IMR-90 (cell line): ENCODE measurements around the gene MLLT1. TPM values are rescaled to one million over a fixed set of nuclear protein-coding genes. Genes with fewer than 3 reads are reported as not detected.

ENCODE experiments used
- ATAC-seq: fragments of 200-7000 bp; cut with Tn5 transposase; 2 replicates; pipeline ENCODE4 v1.9.1; 2020; ENCODE audit warnings: low read depth, mild to moderate bottlenecking, moderate library complexity
- BruUV-seq: library from RNA; stranded (reverse); fragments of 400-500 nt; replicated peaks from 2 replicates; lab custom pipeline; 2021; lab: Mats Ljungman, UMichigan
- CTCF ChIA-PET: fragments of 300-600 bp; formaldehyde crosslinking; extraction: SDS; loops from one replicate; lab custom pipeline; 2021; ENCODE audit warnings: antibody characterized with exemption; lab: Yijun Ruan, JAX
- POLR2A ChIA-PET: fragments of 300-600 bp; sonication (Branson Sonifier 250); formaldehyde crosslinking; loops from one replicate; lab custom pipeline; 2022; ENCODE audit warnings: antibody characterized with exemption; ENCODE audit not compliant: unreplicated experiment; lab: Charles Lee
- DNase-seq: peaks from one replicate; pipeline ENCODE4 v3.0.0; 2013
- H2AFZ ChIP-seq: replicated peaks from 2 replicates; pipeline ENCODE3; 2013; ENCODE audit warnings: low read length, mild to moderate bottlenecking; ENCODE audit not compliant: poor library complexity
- H2AK5ac ChIP-seq: 2 replicates; pipeline ENCODE4 v1.6.1; 2013; ENCODE audit warnings: low read depth, low read length, inconsistent platforms
- H2AK9ac ChIP-seq: replicated peaks from 2 replicates; pipeline ENCODE3; 2013; ENCODE audit warnings: mild to moderate bottlenecking, low read depth, low read length, moderate library complexity; ENCODE audit not compliant: poor library complexity
- H2BK120ac ChIP-seq: 2 replicates; pipeline ENCODE4 v1.6.1; 2013; ENCODE audit warnings: low read depth, low read length, inconsistent platforms
- H2BK15ac ChIP-seq: 3 replicates; pipeline ENCODE4 v1.6.1; 2013; ENCODE audit warnings: low read depth, low read length, inconsistent platforms
- H2BK20ac ChIP-seq: 2 replicates; pipeline ENCODE4 v1.6.1; 2013; ENCODE audit warnings: low read depth, mild to moderate bottlenecking, inconsistent platforms, low read length, moderate library complexity
- H2BK5ac ChIP-seq: 2 replicates; pipeline ENCODE4 v1.6.1; 2013; ENCODE audit warnings: mild to moderate bottlenecking, low read depth, low read length, inconsistent platforms; ENCODE audit not compliant: poor library complexity, severe bottlenecking
- H3K14ac ChIP-seq: replicated peaks from 2 replicates; pipeline ENCODE4 v1.6.1; 2013; ENCODE audit warnings: low read depth, low read length, inconsistent platforms
- H3K18ac ChIP-seq: 2 replicates; pipeline ENCODE4 v1.6.1; 2013; ENCODE audit warnings: low read depth, low read length, control low read depth
- H3K23ac ChIP-seq: 2 replicates; pipeline ENCODE4 v1.6.1; 2013; ENCODE audit warnings: low read depth, low read length, inconsistent platforms
- H3K27ac ChIP-seq: 2 replicates; pipeline ENCODE4 v1.5.1; 2013; ENCODE audit warnings: mild to moderate bottlenecking, control low read depth, low read length; ENCODE audit not compliant: insufficient read depth
- H3K27me3 ChIP-seq: 2 replicates; pipeline ENCODE4 v1.6.1; 2013; ENCODE audit warnings: low read length; ENCODE audit not compliant: control insufficient read depth, insufficient read depth
- H3K36me3 ChIP-seq: 2 replicates; pipeline ENCODE4 v1.6.1; 2013; ENCODE audit warnings: low read length, mixed read lengths; ENCODE audit not compliant: control insufficient read depth, insufficient read depth
- H3K4ac ChIP-seq: 2 replicates; pipeline ENCODE4 v1.6.1; 2013; ENCODE audit warnings: low read depth, low read length, inconsistent platforms
- H3K4me1 ChIP-seq: 2 replicates; pipeline ENCODE4 v1.6.1; 2013; ENCODE audit warnings: low read length, mixed read lengths; ENCODE audit not compliant: control insufficient read depth, insufficient read depth
- H3K4me2 ChIP-seq: 2 replicates; pipeline ENCODE4 v1.6.1; 2013; ENCODE audit warnings: low read depth, mild to moderate bottlenecking, control low read depth, low read length, moderate library complexity
- H3K4me3 ChIP-seq: 2 replicates; pipeline ENCODE4 v1.5.1; 2013; ENCODE audit warnings: low read depth, mild to moderate bottlenecking, control low read depth, low read length, moderate library complexity; ENCODE audit not compliant: insufficient read depth
- H3K56ac ChIP-seq: 2 replicates; pipeline ENCODE4 v1.6.1; 2013; ENCODE audit warnings: low read length, inconsistent platforms; ENCODE audit not compliant: insufficient read depth; ENCODE audit errors: extremely low read depth
- H3K79me1 ChIP-seq, 2 experiments: 2 replicates each; pipeline ENCODE4 v1.6.1; 2013; ENCODE audit warnings: low read length in 2 of 2, inconsistent platforms in 1 of 2, low read depth in 1 of 2
- H3K9ac ChIP-seq: 2 replicates; pipeline ENCODE4 v1.6.1; 2013; ENCODE audit warnings: low read depth, low read length, control low read depth
- H3K9me1 ChIP-seq: 2 replicates; pipeline ENCODE4 v1.6.1; 2013; ENCODE audit warnings: low read length, inconsistent platforms; ENCODE audit not compliant: insufficient read depth
- H3K9me3 ChIP-seq: 2 replicates; pipeline ENCODE4 v1.6.1; 2013; ENCODE audit warnings: low read length; ENCODE audit not compliant: control insufficient read depth, insufficient read depth
- H4K20me1 ChIP-seq: 2 replicates; pipeline ENCODE4 v1.6.1; 2013; ENCODE audit warnings: low read length, inconsistent platforms; ENCODE audit not compliant: insufficient read depth
- H4K5ac ChIP-seq: 2 replicates; pipeline ENCODE4 v1.6.1; 2013; ENCODE audit warnings: mild to moderate bottlenecking, low read depth, low read length, control low read depth
- H4K8ac ChIP-seq, 2 experiments: 2 replicates each; pipeline ENCODE4 v1.6.1; 2013; ENCODE audit warnings: low read depth in 2 of 2, low read length in 2 of 2, control low read depth in 1 of 2, inconsistent platforms in 1 of 2
- H4K91ac ChIP-seq: 2 replicates; pipeline ENCODE4 v1.6.1; 2013; ENCODE audit warnings: low read depth, low read length, inconsistent platforms; ENCODE audit not compliant: insufficient read depth
- BHLHE40 ChIP-seq: fragments of 150-350 bp; IDR thresholded peaks from 2 replicates; pipeline ENCODE4 v1.6.1; 2016; ENCODE audit warnings: mild to moderate bottlenecking, low read depth, low read length
- CHD1 ChIP-seq: IDR thresholded peaks from 2 replicates; pipeline ENCODE4 v1.6.1; 2012; ENCODE audit warnings: low read depth, low read length, improper control_type of control experiment
- CTCF ChIP-seq: conservative IDR thresholded peaks from 2 replicates; pipeline ENCODE4 v1.5.1; 2012; ENCODE audit warnings: mild to moderate bottlenecking, low read depth, low read length, improper control_type of control experiment
- FOS ChIP-seq: fragments of 150-350 bp; IDR thresholded peaks from 2 replicates; pipeline ENCODE4 v1.6.1; 2016; ENCODE audit warnings: low read depth, low read length
- MAFK ChIP-seq: IDR thresholded peaks from 2 replicates; pipeline ENCODE4 v1.6.1; 2012; ENCODE audit warnings: low read depth, low read length, improper control_type of control experiment
- POLR2A ChIP-seq: IDR thresholded peaks from 2 replicates; pipeline ENCODE4 v1.6.1; 2012; ENCODE audit warnings: mild to moderate bottlenecking, low read depth, low read length
- RAD21 ChIP-seq: IDR thresholded peaks from 2 replicates; pipeline ENCODE4 v1.6.1; 2012; ENCODE audit warnings: low read length, improper control_type of control experiment
- RCOR1 ChIP-seq: IDR thresholded peaks from 2 replicates; pipeline ENCODE4 v1.6.1; 2012; ENCODE audit warnings: mild to moderate bottlenecking, low read length, improper control_type of control experiment; ENCODE audit not compliant: insufficient replicate concordance
- SMC3 ChIP-seq: fragments of 150-350 bp; IDR thresholded peaks from 2 replicates; pipeline ENCODE4 v1.6.1; 2016; ENCODE audit warnings: low read depth, mild to moderate bottlenecking, antibody characterized with exemption, low read length, moderate library complexity
- WGBS, 2 experiments: methylation state at CpG; one replicate each; pipeline versions ENCODE4 v1.1.5 to v1.1.7; 2013; ENCODE audit warnings: missing lambda C conversion rate in 2 of 2; ENCODE audit not compliant: insufficient read length in 1 of 2; ENCODE audit errors: extremely low coverage in 2 of 2; 5-methylcytosine and 5-hydroxymethylcytosine counted together
- dilution Hi-C: fragments of 300-500 bp; cut with HindIII; formaldehyde crosslinking; loops from one replicate; pipeline ENCODE4 v1.14.3; 2018; ENCODE audit warnings: low sequenced_read_pairs; ENCODE audit not compliant: unreplicated experiment
- in situ Hi-C: fragments of 300-500 bp; cut with MboI; formaldehyde crosslinking; loops from 3 replicates; pipeline ENCODE4 v1.14.3; 2019; ENCODE audit warnings: low sequenced_read_pairs, inconsistent platforms, mixed read lengths
- intact Hi-C: fragments of 100-400 bp; cut with micrococcal nuclease; formaldehyde crosslinking; loops from 2 replicates; pipeline ENCODE4 v1.10.0; 2022
- polyA plus RNA-seq, 3 experiments: library from polyadenylated mRNA; depleted of rRNA; stranded (reverse); fragments of >200 nt; gene quantifications; 2 replicates each; pipeline ENCODE4 v1.2.3, GENCODE V29; 2012; ENCODE audit warnings: low replicate concordance in 1 of 3
- total RNA-seq: library from RNA; depleted of rRNA; stranded (reverse); fragments of >200 nt; gene quantifications from 2 replicates; pipeline ENCODE4 v1.2.3, GENCODE V29; 2012
- TF ChIP-seq, protein P1 (sequence below): fragments of 150-350 bp; IDR thresholded peaks from 2 replicates; pipeline ENCODE4 v1.6.1; 2017; ENCODE audit warnings: mild to moderate bottlenecking, antibody characterized with exemption, low read length, low read depth

Gene MLLT1
- total and polyA plus RNA-seq, 2 of the 4 experiments (the other 2 are of a cell fraction) = 1.3 to 30.6 TPM

GRCh38 chr19:6216996-6217751, 62.6 kb downstream of the MLLT1 start:
- no peak overlapping the region for H3K56ac ChIP-seq
- H3K18ac ChIP-seq = no peak overlapping the region
- H3K4me1 ChIP-seq = peaks cover 16% of the 10 kb centered on the region
- H4K91ac ChIP-seq = no peak overlapping the region
- peaks cover 12 to 46% of the 10 kb centered on the region in 2 experiments for H3K79me1 ChIP-seq
- no peak overlapping the region; the same call in 1 of the 2 replicates for H4K5ac ChIP-seq
- no peak overlapping the region for H2AK5ac ChIP-seq
- TF ChIP-seq SMC3 = no peak
- TF ChIP-seq BHLHE40 = no peak
- TF ChIP-seq, protein P1, sequence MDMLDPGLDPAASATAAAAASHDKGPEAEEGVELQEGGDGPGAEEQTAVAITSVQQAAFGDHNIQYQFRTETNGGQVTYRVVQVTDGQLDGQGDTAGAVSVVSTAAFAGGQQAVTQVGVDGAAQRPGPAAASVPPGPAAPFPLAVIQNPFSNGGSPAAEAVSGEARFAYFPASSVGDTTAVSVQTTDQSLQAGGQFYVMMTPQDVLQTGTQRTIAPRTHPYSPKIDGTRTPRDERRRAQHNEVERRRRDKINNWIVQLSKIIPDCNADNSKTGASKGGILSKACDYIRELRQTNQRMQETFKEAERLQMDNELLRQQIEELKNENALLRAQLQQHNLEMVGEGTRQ = no peak
- no peak for TF ChIP-seq CTCF
- TF ChIP-seq FOS = no peak
- TF ChIP-seq RCOR1 = no peak
- no peak for TF ChIP-seq MAFK
- TF ChIP-seq CHD1 = no peak
- no peak for TF ChIP-seq POLR2A
- TF ChIP-seq RAD21 = no peak
- dilution Hi-C loops = no loop called here
- intact Hi-C loops = loop anchor here (5.0 kb wide), 1 partner anchor 65 kb away; no protein-coding TSS in a partner anchor
- no peaks in the 10 kb centered on the region for H3K9me3 ChIP-seq
- peak overlapping the region; percentile 61 for H2AK9ac ChIP-seq
- peaks cover 26% of the 10 kb centered on the region for H3K36me3 ChIP-seq
- CTCF ChIA-PET = interaction anchor here (1.8 kb wide), 1 partner anchor 83 kb away, joined by 11 read pairs; no protein-coding TSS in a partner anchor
- no peak overlapping the region for H3K14ac ChIP-seq
- in situ Hi-C loops = no loop called here
- H2BK20ac ChIP-seq = no peak overlapping the region
- ATAC-seq = peak; percentile 6; the same call in 1 of the 2 replicates
- 68% methylated on average over 12 of the region's 21 CpGs; no CpG with 5 or more reads in 1 of the 2 experiments for WGBS, 2 experiments
- H3K27ac ChIP-seq = 0 out of 2 replicates have a peak overlapping the region, but pooled peaks have one; percentile 10
- peak; percentile 13 for DNase-seq
- no peak overlapping the region for H2BK120ac ChIP-seq
- POLR2A ChIA-PET = no interaction called here
- H2BK5ac ChIP-seq = no peak overlapping the region
- H3K23ac ChIP-seq = no peak overlapping the region
- H2AFZ ChIP-seq = no peak overlapping the region
- H4K8ac ChIP-seq = no peak overlapping the region
- H4K20me1 ChIP-seq = peaks cover 29% of the 10 kb centered on the region
- no peaks in the 10 kb centered on the region for H3K9me1 ChIP-seq
- no TSS peak for BruUV-seq
- no peak overlapping the region for H3K4me2 ChIP-seq
- no peak overlapping the region for H2BK15ac ChIP-seq
- H3K9ac ChIP-seq = no peak overlapping the region
- H3K4ac ChIP-seq = no peak overlapping the region
- H3K27me3 ChIP-seq = no peaks in the 10 kb centered on the region
- H3K4me3 ChIP-seq = no peak overlapping the region
